ENCODE results near the gene CELSR1.

Gene CELSR1

GRCh38 chr22:46459347-46460065 is 77.9 kb downstream of the CELSR1 start:
- DNase-seq (ENCODE audit: low read depth) = no peak

GRCh38 chr22:46458525-46458924 is 78.9 kb downstream of the CELSR1 start:
- no peak for DNase-seq (ENCODE audit: low read depth)

GRCh38 chr22:46457502-46458488 is 79.6 kb downstream of the CELSR1 start:
- peak; percentile 93 for DNase-seq (ENCODE audit: low read depth)

- DNase-seq (ENCODE audit: low read depth) = no peak
Measured at GRCh38 chr22:46456818-46457163, 80.6 kb downstream of the CELSR1 start.

- DNase-seq (ENCODE audit: low read depth) = no peak
Measured at GRCh38 chr22:46455446-46455845, 82.0 kb downstream of the CELSR1 start.

DNA sequence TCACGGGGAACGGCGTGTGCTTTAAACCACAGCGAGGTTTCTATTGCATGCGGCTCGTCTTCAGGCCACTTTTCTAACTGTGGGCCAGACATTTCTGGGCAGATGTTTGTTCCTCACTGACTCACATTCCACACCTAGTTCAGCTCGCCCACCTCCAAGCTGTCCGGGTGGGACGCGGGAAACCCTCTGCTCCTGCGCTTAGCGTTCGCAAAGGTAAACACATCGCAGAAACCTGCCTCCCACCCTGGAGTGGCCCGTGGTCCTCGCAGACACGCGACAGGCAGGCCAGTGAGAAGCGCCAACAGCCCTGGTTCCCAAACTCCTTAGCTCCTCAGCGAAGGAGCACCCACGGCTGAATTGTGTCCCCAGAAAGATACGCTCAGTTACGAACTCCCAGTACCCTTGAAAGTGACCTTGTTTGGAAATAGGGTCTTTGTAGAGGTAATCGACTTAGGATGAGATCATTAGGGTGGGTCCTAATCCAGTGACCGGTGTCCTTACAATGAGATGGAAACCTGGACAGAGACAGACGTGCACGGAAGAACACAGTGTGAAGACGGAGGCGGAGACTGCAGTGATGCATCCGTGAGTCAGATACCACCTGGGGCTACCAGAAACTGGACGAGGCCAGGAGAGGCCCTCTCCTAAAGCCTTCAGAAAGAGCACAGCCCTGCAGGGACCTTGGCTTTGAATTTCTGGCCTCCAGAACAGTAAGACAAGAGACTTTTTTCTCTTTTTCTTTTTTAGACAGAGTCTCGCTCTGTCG is 82.7 kb downstream of the CELSR1 start:
- peak; percentile 33 for DNase-seq (ENCODE audit: low read depth)

DNA sequence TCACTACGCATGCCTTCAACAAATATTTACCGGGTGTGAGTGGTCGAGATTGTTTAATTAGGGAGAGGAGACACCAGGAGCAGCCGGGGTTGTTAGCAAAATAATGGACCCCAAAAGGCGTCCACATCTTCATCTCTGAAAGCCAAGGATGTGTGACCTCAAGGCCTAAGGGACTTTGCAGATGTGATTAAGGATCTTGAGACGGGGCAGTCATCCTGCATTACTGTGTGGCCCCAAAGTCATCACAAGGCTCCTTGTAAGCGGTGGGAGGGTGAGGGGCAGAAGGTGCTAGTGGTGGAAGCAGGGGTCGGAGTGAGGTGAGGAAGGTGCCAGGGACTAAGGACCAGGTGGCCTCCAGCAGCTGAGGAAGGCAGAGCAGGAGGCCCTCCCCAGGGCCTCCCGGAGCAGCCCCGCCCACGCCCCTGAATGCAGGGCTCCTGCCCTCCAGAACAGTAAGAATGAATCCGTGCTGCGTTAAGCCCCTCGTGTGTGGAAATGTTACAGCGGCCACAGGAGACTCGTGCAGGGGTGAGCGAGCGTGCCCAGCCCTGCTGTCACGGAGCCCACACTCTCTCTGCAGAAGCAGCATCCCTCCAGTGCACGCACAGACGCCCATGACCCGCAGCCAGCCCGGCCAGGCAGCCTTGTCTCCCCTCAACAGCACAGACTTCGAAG is 83.5 kb downstream of the CELSR1 start:
- DNase-seq (ENCODE audit: low read depth) = no peak

GRCh38 chr22:46453006-46453828 is 84.2 kb downstream of the CELSR1 start:
- no peak for DNase-seq (ENCODE audit: low read depth)

GRCh38 chr22:46452195-46453005 is 85.0 kb downstream of the CELSR1 start:
- no peak for DNase-seq (ENCODE audit: low read depth)

DNA sequence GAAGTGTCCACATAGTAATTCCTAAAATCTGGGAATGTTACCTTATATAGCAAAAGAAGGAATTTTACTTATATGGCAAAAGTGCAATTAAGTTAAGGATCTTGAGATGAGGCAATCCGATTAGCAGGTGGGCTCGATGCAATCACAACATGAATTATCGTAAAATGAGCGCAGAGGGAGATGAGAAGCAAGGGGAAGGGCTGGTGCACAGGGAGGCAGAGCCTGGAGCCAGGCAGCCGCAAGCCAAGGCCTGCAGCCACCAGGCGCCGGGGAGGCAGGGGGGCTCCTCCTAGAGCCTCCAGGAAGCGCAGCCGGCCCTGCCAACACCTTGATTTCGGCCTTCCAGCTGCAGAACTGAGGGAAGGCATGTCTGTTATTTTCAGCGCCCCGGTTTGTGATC is 85.7 kb downstream of the CELSR1 start:
- no peak for DNase-seq (ENCODE audit: low read depth)

GRCh38 chr22:46450931-46451561 is 86.4 kb downstream of the CELSR1 start:
- no peak for DNase-seq (ENCODE audit: low read depth)

- no peak for DNase-seq (ENCODE audit: low read depth)
Measured at GRCh38 chr22:46449974-46450745, 87.3 kb downstream of the CELSR1 start.

DNA sequence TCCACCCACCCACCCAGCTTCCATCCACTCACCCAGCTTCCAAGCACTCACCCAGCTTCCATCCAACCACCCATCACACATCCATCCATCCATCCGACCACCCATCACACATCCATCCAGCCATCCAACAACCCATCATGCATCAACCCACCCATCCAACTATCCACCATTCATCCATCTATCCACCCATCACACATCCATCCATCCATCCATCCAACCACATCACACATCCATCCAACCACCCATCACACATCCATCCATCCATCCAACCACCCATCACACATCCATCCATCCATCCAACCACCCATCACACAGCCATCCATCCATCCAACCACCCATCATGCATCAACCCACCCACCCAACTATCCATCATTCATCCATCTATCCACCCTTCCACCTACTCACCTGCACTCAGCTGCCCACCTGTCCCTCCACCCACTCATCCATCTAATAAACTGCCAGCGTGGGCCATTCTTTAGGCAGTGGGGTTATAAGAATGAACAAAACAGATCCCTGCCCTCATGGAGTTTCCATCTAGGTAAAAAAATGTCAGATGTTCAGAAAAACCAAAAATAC is 88.2 kb downstream of the CELSR1 start:
- no peak for DNase-seq (ENCODE audit: low read depth)

- DNase-seq (ENCODE audit: low read depth) = no peak
Measured at GRCh38 chr22:46448333-46448732, 89.1 kb downstream of the CELSR1 start.

- DNase-seq (ENCODE audit: low read depth) = no peak
Measured at GRCh38 chr22:46447906-46448305, 89.5 kb downstream of the CELSR1 start.

DNA sequence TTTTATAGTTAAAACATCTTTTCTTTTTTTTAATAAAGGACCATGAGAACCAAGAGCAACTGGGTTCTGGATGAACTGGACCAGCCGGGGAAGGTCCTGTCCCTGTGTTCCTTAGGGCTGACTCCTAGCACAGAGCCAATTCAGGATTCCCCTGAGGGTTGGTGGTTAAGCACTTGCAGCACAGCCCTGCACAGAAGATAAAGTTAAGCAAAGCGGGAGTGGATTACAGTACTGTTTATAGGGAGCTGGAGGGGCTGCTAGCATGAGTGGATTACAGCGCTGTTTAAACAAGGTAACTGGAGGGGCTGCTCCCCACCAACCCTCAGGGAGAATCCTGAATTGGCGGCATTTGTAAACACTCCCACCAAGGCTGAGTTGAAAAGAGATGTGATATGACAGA is 90.6 kb downstream of the CELSR1 start:
- no peak for DNase-seq (ENCODE audit: low read depth)

- DNase-seq (ENCODE audit: low read depth) = no peak
Measured at GRCh38 chr22:46445771-46446420, 91.5 kb downstream of the CELSR1 start.

- no peak for DNase-seq (ENCODE audit: low read depth)
Measured at GRCh38 chr22:46444390-46444854, 93.0 kb downstream of the CELSR1 start.

Data from EH (cell line).